Measurements from ENCODE around the gene BLOC1S2.
"Not testable (repeated sequence)": the region's sequence is repeated elsewhere in the genome, so short reads cannot be mapped to it uniquely, and the experiment has no call there.

The BLOC1S2 gene

DNA sequence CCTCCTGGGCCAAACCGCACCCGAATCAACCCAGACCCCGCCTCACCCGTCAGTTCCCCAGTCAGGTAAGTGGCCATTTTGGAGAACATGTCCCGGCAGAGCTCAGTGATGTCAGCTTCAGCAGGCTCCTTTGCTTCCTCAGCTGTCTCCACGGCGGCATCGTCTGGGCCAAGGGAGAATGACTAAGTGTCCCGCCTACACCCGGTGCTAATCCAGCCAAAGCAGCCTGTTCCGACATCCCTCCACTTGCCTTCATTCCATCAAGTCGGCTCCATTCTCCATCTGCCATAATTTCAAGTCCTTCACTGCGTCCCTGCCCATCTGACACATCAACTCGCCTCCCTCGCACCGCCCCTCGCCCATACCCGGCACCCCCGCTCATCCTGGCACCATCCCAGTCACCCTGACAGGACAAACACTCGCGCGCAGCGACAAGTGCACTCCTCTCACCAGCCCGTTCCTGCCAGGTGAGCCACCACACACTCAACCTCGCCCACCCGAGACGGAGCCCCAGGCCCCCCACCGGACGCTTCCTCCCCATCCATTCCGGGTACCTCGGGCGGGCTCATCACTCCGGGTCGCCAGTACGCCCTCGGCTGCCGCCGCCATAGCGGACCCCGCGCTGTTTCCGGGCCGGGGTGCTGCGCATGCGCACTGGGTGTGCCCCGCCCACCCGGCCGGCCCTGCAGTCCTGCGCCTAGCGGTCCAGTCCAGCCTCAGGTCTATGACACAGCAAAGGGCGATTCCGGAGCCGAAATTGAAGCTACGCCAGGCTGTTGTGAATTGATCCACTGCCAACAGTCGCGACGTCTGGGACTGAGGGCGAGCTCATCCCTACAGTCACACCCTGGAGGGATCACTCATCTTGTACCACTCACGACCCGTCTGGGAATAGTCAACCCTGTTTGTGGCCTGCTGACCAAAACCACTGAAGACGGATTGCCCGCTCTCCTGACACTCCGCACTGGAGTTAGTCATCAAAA lies at the start of gene BLOC1S2:
Gene BLOC1S2 (minus strand): TSS at position 630 of the 983 bp plus-strand sequence. CDS start 21 bp downstream, at position 609.
- peak; percentile 86 for DNase-seq (ENCODE audit: low read depth)

DNA sequence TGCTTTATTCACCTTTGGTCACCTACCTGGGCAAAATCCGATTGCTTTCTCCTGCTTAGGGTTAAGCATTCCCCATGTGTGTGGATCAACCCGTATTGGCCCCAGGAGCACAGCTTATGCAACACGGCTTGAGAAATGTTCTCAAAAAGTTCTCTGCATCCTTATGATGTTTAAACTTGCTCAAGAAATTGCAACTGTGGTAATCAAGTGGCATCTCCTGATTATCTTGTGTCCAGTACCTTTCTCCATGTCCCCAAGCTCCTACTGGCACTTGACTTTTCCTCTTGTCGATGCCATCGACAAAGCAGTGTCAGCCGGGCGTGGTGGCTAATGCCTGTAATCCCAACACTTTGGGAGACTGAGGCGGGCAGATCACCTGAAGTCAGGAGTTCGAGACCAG lies 48.3 kb upstream of the BLOC1S2 start:
- DNase-seq (ENCODE audit: low read depth), result no peak

DNA sequence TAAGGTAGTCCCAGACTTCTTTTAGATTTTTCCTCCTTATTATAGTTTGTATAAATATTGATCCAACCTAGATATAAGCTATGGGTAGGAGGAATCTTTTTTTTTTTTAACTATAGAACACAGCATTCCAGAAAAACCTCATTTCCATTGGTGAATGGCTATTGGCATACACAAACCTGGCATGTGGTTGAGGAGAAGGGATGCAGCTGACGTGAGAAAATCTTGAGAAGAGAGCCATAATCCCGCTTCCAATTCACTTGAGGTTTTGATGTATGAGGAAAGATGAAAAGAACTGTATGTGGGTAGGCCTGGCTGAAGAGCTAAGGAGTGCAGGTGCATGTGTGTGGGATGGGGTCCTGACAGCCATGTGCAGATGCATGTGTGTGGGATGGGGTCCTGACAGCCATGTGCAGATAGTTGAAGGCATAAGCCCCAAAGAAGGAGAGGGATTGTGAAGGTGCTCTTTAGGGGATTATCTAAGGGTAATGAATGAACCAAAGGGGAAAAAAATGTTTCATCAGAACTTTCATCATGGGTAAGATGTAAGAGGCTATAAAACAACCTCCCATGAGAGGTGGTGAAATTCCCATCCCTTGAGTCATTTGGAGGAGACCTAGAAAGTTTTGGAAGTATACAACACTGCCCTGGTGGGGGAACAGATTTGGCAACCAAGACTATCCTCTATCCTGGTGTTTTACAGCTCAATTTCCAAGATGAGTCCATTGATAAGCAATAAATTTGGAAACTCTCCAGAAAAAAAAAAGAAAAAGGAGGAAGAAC lies 47.4 kb upstream of the BLOC1S2 start:
- DNase-seq (ENCODE audit: low read depth), result no peak

DNA sequence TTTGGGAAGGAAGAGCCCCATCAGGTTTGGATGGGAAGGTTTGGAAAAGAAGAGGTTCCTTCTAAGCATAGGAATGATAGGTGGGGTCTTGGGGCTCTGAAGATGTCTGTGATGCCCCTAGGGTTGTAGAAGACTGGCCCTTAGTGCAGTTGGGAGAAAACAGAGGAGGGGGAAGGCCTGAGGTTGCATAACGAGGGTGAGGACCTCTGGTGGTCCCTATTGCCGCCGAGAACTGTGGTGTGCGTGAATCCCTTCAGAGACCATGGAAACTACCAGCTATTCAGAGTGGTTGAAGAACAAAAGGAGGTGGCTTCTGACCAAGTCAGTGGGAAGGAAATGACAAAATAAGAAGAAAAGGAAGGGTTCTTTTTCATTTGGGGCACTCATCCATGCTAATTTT lies 46.6 kb upstream of the BLOC1S2 start:
- DNase-seq (ENCODE audit: low read depth), result no peak

DNA sequence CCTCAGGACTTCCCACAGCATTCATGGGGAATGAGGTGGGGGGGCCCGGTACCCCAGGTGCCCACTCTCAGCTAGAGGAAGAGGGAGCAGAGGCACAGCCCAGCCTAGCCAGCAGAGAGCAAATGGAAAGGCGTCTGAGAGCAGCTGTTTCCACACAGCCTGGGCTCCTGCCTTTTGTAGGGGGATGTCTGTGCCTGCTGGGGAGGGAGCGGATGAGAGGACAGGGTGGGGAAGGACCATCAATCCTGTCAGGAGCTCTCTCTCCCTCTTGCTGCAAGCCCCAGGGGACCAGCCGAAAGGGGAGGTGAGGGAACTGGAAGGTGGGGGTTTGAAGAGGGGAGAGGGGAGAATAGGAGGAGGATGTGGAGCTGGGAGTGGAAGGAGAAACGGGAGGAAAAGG lies 43.6 kb upstream of the BLOC1S2 start, which contains the start of gene PKD2L1:
Gene PKD2L1 (minus strand): TSS at position 150 of the 400 bp plus-strand sequence. CDS start 125 bp downstream, at position 25.
- no peak for DNase-seq (ENCODE audit: low read depth)

DNA sequence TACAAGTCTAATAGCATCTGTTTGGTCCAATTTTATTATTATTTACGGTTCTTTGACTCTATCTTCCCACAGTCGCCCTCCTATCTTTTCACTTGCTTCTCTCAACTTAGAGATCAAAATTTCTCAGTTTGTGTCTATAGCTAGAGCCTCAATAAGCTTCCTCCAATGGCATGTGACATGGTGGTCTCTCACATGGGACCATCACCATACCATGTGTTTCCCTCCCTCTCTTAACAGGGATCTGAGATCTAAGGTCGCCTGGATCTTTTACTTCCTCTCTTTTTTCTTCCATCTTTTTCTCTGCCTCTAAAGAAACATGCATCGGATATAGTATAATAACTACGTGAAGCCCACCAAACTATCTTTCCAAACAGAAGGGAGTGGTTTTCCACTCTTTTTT lies 41.7 kb upstream of the BLOC1S2 start:
- DNase-seq (ENCODE audit: low read depth), result no peak

DNA sequence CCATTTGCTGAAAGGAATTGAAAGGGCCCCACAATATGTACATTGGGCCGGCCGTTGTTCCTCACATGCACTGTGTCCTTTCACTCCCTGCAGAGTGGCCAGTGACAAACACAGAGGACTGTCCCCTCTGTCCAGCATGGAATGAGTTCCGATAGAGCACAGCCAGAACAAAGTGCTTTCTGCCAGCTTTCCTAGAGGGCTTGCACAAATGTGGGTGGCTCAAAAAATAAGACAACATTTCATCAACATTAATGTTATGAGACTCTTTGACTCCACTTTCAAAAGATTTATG lies 41.2 kb upstream of the BLOC1S2 start:
- no peak for DNase-seq (ENCODE audit: low read depth)

DNA sequence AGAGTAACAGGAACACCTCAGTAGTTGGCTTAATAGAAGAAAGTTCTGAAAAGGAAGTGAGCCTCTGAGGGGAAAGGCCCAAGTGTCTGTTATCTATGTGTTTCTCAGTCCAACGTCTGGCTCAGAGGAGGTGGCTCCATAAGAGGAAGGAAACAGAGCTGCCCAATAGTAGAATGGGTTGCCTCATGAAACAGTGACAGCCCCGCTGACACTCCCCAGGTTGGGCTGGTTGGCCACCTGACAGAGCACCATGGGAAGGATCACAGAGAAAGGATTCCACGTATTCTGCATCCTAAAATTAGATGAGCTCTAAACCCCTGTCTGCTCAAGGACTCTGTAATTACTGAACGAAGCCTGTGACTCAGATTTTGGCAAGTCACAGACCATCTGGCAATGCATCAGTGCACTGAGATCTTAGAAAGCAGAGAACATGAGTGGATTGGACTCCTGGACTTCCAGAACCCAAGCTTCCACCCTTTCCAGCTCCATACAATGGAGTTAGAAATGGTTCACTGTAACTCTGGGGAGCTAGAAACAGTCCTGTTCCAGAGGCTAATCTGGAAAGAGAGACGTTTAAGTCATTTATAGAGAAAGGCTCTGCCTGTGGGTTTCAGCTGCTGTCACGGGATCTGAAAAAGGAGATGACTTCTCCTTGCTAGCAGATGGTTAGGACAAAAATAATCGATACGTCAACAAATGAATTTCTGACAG lies 40.7 kb upstream of the BLOC1S2 start:
- no peak for DNase-seq (ENCODE audit: low read depth)

DNA sequence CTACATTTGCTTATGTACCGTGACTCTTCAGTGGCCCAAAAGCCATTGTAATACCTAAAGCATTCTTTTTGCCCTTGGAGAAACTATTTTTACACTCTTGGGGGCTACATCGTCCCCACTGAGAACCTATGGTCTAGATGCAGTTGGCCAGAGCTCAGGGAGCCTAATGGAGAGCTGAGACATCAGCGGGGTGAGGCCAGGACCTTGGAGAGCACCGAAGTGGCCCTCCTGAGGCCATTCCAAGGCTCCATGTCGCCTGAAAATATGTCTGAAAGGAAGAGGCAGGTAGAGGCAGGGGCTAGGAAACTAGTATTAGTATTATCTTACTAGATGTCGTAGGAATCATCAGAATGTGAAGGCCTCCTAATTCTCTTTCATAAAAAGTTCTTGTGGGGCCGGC lies 38.7 kb upstream of the BLOC1S2 start:
- DNase-seq (ENCODE audit: low read depth), result no peak

DNA sequence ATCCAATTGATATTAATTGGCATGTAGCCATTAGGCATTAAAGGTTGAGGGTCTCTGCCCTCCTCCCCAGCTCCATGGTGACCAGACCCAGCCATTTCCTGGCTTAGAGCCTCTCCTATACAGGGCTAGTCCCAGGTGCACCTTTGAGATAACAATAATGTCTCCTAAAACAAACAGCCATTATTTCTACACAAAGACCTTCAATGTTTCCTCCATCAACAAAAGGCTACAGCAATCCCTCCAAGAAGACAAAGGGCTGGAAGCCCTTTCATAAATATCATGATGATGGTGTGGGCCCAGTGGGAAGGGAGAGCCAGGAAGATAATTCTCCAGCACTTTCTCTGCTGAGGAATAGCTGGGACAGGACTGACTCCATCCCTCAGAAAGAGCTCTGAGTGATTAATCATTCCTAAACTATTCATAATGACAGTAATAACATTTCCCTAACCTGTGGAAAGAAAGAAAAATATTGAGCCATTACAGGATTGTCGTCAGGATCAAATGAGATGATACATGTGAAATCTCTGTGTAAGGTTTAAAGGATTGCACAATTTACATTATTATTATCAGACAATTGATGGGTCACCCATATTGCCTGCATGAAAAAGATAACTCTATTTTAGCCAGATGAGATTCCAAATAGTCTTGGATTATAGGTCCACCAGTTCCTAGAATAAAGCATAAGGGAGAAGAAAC lies 33.4 kb upstream of the BLOC1S2 start:
- no peak for DNase-seq (ENCODE audit: low read depth)

DNA sequence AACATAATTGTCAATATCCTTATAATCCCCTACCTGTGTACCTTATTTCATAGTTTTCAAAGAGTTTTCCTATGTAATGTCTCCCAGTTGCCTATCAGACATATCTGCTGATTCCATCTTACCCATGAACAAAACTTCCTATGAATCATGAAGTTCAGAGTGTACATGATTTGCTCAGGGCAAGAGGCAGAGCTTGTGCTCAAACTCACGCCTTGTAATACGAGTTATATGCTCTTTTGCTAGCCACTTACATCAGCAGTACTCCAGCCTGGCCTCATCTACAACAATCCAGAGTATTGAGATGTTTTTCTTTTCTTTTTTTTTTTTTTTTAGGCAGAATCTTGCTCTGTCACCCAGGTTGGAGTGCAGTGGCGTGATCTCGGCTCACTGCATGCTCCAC lies 31.7 kb upstream of the BLOC1S2 start:
- DNase-seq (ENCODE audit: low read depth), result no peak

DNA sequence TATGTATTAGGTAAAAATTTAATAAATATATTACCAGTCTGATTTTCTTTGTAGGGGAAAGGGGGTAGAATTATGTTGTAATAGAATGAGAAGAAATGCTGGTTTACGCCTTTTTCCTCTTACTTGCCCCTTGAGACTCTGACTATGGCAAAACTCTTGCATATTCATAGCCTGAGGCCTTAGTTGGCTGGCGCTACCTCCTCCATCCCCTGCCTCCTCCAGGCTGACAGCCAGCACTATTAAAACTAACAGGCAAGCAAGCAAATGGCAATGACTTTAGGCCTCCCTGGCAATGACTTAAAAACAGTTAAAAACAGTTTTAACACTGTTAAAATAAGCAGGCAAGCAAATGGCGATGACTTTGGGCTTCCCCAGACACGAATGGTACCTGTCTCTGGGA lies 29.1 kb upstream of the BLOC1S2 start:
- no peak for DNase-seq (ENCODE audit: low read depth)

DNA sequence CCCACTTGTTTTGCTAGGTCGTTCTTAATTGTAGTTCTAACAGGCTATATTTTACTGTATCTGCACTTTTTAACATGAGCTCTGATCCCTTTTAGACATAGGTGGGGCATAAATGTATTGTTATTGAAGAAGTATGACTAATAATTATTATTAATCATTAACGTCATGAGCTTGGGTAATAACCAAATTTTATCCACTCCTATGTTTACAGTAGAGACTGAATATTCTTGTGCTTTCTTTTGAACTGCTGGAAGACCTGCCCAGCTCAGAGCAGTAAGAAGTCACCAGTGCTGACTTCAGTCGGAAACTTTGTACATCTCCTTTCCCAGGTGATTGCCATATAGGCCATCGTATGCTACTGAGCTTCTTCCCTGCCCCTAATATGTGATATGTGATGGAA lies 24.8 kb upstream of the BLOC1S2 start:
- DNase-seq (ENCODE audit: low read depth), result no peak

DNA sequence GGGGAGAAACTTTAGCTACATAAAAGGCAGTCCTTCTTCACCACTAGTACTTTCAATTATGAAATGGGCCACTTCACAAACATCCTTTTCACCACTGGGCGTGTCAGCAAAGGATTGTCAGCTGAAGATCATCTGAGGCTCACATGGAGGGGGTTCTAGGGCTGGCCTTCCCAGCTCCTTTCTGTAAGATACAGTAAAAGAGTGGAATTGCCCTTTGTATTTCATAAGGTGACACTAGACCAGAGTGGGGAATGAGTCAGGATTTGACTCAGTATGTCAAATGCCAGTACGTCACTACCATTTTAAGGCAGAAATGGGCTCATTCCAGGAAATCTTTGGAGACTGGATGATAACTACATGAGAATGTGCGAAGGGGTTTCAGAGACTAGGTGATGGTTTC lies 21.2 kb upstream of the BLOC1S2 start:
- no peak for DNase-seq (ENCODE audit: low read depth)

DNA sequence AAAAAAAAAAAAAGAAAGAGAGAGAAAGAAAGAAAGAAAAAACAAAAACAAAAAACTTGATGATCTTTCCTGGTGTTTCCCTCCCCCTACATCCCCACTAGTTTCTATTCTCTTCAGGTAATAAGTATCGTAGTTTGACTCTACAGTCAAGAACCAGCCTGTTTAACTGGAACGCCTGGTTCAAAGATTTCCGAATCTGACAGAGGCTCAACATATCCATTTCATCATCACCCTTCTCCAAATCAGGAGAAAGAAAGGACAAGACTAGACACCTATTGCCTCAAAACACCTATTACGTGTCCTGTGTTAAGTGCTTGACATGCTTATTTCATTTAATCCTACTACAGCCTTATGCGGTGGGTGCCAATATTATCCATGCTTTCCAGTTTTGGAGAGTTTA lies 20.4 kb upstream of the BLOC1S2 start:
- DNase-seq (ENCODE audit: low read depth), result no peak

DNA sequence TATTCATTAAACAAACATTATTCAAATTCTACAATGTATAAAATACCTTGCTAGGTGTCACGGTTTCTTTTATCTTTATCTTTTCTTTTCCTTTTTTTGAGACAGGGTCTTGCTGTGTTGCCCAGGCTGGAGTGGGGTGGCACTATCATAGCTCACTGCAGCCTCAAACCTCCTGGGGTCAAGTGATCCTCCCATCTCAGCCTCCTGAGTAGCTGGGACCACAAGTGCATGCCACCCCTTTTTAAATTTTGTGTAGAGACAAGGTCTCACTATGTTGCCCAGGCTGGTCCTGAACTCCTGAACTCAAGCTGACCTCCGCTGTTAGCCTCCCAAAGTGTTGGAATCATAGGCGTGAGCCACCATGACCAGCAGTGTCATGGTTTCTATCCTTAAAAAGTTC lies 17.9 kb upstream of the BLOC1S2 start:
- no peak for DNase-seq (ENCODE audit: low read depth)

DNA sequence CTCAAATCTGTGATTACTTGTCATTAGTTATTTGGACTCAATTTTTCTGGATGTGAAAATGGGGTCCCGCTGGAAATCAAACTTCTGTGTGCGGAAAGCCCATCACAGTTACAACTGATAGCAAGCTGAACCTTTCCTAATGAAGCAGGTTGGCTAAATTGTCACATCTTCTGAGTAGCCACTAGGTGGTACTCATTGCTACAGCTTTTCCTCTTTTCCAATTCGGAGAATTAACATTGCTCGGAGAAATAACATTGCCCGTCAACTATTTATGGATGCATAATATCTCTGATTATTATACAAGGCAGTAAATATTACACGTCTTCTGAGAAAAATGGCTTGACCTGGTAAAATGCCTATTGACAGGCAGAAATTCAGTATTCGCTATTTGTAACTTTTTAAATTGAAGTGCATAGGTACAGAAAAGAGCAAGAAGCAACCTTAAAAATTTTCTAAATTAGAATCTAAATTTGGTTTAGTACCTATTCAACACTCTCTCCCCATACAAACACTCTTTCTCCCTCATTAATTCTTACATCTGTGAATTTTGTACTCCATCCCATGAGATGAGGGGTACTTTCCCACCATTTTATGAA lies 17.3 kb upstream of the BLOC1S2 start:
- no peak for DNase-seq (ENCODE audit: low read depth)

DNA sequence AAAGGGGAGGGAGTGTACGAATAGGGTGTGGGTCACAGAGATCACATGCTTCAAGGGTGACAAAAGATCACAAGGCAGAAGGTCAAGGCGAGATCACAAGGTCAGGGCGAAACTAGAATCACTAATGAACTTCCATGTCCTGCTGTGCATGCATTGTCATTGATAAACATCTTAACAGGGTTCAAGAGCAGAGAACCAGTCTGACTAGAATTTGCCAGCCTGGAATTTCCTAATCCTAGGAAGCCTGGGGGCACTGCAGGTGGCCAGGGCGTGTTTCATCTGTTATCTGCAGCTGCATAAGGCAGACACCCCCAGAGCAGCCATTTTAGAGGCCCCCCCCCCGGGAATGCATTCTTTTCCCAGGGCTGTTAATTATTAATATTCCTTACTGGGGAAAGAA lies 14.6 kb upstream of the BLOC1S2 start:
- DNase-seq (ENCODE audit: low read depth), result not testable (repeated sequence)

DNA sequence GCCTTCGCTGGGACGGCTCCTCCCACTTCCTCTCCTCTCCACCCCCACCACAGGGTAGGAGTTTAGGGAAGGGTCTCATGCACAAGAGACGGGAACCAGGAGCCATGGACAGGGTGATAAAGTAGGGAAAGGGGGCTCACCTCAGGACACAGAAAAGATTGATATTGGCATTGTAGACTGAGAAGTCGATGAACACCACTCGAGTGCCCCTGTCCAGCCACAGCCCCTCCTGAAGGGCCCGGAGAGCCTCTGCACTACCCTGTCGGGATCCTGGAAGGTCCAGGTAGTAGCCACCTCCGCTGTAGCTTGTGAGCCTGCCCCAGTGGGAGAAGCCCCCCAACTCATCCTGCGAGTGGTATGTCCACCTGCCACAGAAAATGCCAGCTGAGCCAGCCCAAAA lies 10.8 kb upstream of the BLOC1S2 start:
- no peak for DNase-seq (ENCODE audit: low read depth)

DNA sequence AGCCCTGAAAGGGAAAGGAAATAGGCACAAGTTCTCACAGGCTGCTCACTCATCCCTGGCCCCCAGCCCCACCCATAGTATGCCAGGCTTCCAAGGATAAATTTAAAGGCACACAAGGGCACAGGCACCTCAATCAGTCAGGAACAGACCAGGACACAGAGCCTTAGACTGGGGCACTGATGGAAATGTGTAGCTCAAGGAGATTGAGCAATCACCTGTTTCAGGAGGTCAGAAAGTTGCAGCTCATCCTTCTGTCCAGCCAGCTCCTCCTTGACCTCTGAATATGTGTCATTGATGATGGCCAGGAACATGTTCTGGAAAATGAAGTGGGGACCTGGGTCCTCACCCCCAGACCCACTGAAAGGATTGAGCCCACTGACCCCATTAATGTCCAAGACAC lies 6.6 kb upstream of the BLOC1S2 start:
- no peak for DNase-seq (ENCODE audit: low read depth)

DNA sequence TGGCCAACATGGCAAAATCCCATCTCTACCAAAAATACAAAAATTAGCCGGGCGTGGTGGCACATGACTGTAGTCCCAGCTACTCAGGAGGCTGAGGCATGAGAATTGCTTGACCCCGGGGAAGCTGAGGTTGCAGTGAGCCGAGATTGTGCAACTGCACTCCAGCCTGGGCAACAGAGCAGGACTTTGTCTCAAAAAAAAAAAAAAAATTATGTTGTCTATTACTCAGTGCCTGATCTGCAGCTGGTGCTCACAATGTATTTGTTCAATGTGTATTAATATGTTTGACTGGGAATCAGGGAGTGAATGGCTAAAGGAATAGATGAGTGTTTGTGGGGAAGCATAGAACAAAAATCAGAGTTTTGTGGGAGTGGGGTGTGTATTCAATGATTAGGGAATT lies 5.8 kb upstream of the BLOC1S2 start:
- not testable (repeated sequence) for DNase-seq (ENCODE audit: low read depth)

DNA sequence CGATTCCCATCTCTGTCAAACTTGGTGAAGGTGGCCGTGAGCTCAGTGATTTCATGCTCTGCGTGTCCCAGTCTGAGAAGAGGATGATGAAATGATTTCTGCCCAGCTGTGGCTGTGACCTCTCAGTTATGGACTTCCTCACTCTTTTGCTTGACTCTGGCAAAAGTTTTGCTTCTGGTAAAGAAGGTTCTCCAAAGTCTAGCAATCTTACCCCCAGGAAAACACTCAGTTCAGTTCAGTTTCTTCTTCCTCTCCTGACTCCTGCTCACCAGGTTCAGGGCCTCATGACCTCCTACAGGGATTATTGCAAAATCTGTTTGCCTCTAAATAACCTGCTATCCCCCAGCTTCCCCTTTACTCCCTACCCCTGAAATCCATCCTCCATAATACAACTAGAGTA lies 4.9 kb upstream of the BLOC1S2 start:
- no peak for DNase-seq (ENCODE audit: low read depth)

Data from stimulated activated CD8-positive, alpha-beta memory T cell treated with anti-CD3 and anti-CD28 coated beads, Interleukin-12 subunit alpha, Interleukin-12 subunit beta, amount 100 ng/mL, for 4 hours (primary cell).